Measurements from ENCODE around the gene PSMD13.

PSMD13 gene

GRCh38 chr11:293852-294661, 57.3 kb downstream of the PSMD13 start:
- no peak for ATAC-seq
- TF ChIP-seq ZNF70 (CRISPR knock-in tag; IDR thresholded peaks at IDR 0.05): no peak
- TF ChIP-seq OSR1 (CRISPR knock-in tag; IDR thresholded peaks at IDR 0.05): no peak
- TF ChIP-seq ZFP30 (CRISPR knock-in tag; IDR thresholded peaks at IDR 0.05): no peak
- TF ChIP-seq BACH2 (CRISPR knock-in tag; IDR thresholded peaks at IDR 0.05; ENCODE audit: borderline replicate concordance): no peak
- TF ChIP-seq CSRNP3 (CRISPR knock-in tag; IDR thresholded peaks at IDR 0.05): no peak
- TF ChIP-seq SNAI2 (CRISPR knock-in tag; IDR thresholded peaks at IDR 0.05): no peak
- TF ChIP-seq TCF4 (CRISPR knock-in tag; IDR thresholded peaks at IDR 0.05; ENCODE audit: borderline replicate concordance): no peak
- no peak for TF ChIP-seq PATZ1 (CRISPR knock-in tag; IDR thresholded peaks at IDR 0.05; ENCODE audit: borderline replicate concordance)
- TF ChIP-seq ZNF565 (CRISPR knock-in tag; conservative IDR thresholded peaks at IDR 0.05; ENCODE audit: low read depth): no peak
- TF ChIP-seq CSDC2 (CRISPR knock-in tag; IDR thresholded peaks at IDR 0.05): no peak

- ATAC-seq: no peak
- no peak for TF ChIP-seq ZC3H10 (CRISPR knock-in tag; IDR thresholded peaks at IDR 0.05)
- TF ChIP-seq BACH2 (CRISPR knock-in tag; IDR thresholded peaks at IDR 0.05; ENCODE audit: borderline replicate concordance): no peak
- TF ChIP-seq OSR1 (CRISPR knock-in tag; IDR thresholded peaks at IDR 0.05): no peak
Observed at GRCh38 chr11:294780-295179, 58.0 kb downstream of the PSMD13 start.

- no peak for TF ChIP-seq OSR1 (CRISPR knock-in tag; IDR thresholded peaks at IDR 0.05)
- TF ChIP-seq ZFP3 (CRISPR knock-in tag; IDR thresholded peaks at IDR 0.05): no peak
- TF ChIP-seq ZNF70 (CRISPR knock-in tag; IDR thresholded peaks at IDR 0.05): no peak
- TF ChIP-seq PPARA (CRISPR knock-in tag; IDR thresholded peaks at IDR 0.05; ENCODE audit: borderline replicate concordance): no peak
- TF ChIP-seq RARB (CRISPR knock-in tag; IDR thresholded peaks at IDR 0.05): no peak
- no peak for TF ChIP-seq ZFP30 (CRISPR knock-in tag; IDR thresholded peaks at IDR 0.05)
- no peak for TF ChIP-seq POU6F1 (CRISPR knock-in tag; IDR thresholded peaks at IDR 0.05; ENCODE audit: borderline replicate concordance, low read depth)
- TF ChIP-seq CREB5 (CRISPR knock-in tag; IDR thresholded peaks at IDR 0.05; ENCODE audit: low read depth): no peak
- TF ChIP-seq ARNTL (CRISPR knock-in tag; IDR thresholded peaks at IDR 0.05; ENCODE audit: borderline replicate concordance, low read depth): no peak
- TF ChIP-seq ESRRG (CRISPR knock-in tag; IDR thresholded peaks at IDR 0.05): no peak
- no peak for ATAC-seq
Observed at GRCh38 chr11:295351-296170, 58.8 kb downstream of the PSMD13 start.

GRCh38 chr11:296171-297050, 59.6 kb downstream of the PSMD13 start:
- no peak for ATAC-seq
- TF ChIP-seq CSRNP3 (CRISPR knock-in tag; IDR thresholded peaks at IDR 0.05): no peak
- TF ChIP-seq OSR1 (CRISPR knock-in tag; IDR thresholded peaks at IDR 0.05): no peak
- TF ChIP-seq PPARA (CRISPR knock-in tag; IDR thresholded peaks at IDR 0.05; ENCODE audit: borderline replicate concordance): no peak
- no peak for TF ChIP-seq TSHZ2 (CRISPR knock-in tag; IDR thresholded peaks at IDR 0.05)
- no peak for TF ChIP-seq CSDC2 (CRISPR knock-in tag; IDR thresholded peaks at IDR 0.05)
- TF ChIP-seq ZNF565 (CRISPR knock-in tag; conservative IDR thresholded peaks at IDR 0.05; ENCODE audit: low read depth): no peak
- TF ChIP-seq ZFP30 (CRISPR knock-in tag; IDR thresholded peaks at IDR 0.05): no peak
- TF ChIP-seq CREB5 (CRISPR knock-in tag; IDR thresholded peaks at IDR 0.05; ENCODE audit: low read depth): no peak
- no peak for TF ChIP-seq ARNTL (CRISPR knock-in tag; IDR thresholded peaks at IDR 0.05; ENCODE audit: borderline replicate concordance, low read depth)

Data from SK-N-SH treated with all-trans-retinoic acid at 6 μM for 48 hours (cell line).